Gastrocnemius medialis (tissue), 4 donors: ENCODE results near the gene C9orf78.

Experiments
- CTCF ChIP-seq, 5 experiments: fragments of 450-650 bp in 3 of 5; fragments of 200-600 bp in 2 of 5; sonication (generic) in 2 of 5; IDR thresholded peaks in 4 of 5; conservative IDR thresholded peaks in 1 of 5; 1 replicate in 4 of 5; 2 replicates in 1 of 5; pipeline ENCODE4 v1.5.1; 2016 to 2019; ENCODE audit warnings: antibody characterized with exemption in 5 of 5, mild to moderate bottlenecking in 3 of 5, moderate library complexity in 3 of 5
- POLR2A ChIP-seq, 2 donors: fragments of 450-650 bp; IDR thresholded peaks; one replicate each; pipeline ENCODE4 v1.6.1; 2017; ENCODE audit warnings: antibody characterized with exemption in 2 of 2, mild to moderate bottlenecking in 2 of 2, moderate library complexity in 2 of 2

- TF ChIP-seq POLR2A (IDR thresholded peaks at IDR 0.05), result no peak
- no peak for TF ChIP-seq CTCF (IDR thresholded peaks at IDR 0.05 in 4 of 5, conservative IDR thresholded peaks at IDR 0.05 in 1 of 5)
Measured at GRCh38 chr9:129854588-129855110, 19.6 kb upstream of the C9orf78 start.
